ENCODE data around the gene SF3A2. TPM values are rescaled to one million over a fixed set of nuclear protein-coding genes. Genes with fewer than 3 reads are reported as not detected.

SF3A2 gene
- total RNA-seq, 2 experiments from 2014 or later = 146 to 192 TPM

DNA sequence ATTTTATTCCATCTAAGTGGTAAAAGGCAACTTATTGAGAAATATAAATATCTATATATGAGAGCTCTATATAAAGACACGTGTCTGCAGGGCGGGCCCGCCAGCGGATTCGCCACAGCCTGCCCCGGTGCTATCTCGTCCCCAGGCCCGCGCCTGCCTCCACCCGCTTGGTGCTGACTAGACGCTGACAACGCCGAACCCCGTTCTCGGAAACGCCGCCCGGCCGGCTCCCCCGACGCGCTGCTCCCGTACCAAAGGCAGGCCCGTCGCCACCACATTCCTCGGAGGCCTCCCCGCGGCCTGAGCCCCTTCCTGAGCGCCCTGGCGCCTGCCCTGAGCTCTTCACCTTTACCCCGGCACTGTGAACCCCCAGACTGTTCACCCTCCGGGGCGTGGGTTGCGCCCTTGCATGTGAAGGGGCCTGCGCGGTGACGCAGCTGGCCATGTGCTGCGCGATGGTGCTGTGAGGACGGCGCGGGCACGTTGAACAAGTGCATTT lies 6.5 kb upstream of the SF3A2 start:
- Mint-ChIP-seq H3K4me3 (no peak overlapping the region), H3K27me3 (no peaks in the 10 kb centered on the region), H3K9me3 (ENCODE audit: low read depth) (no peaks in the 10 kb centered on the region), H3K27ac (no peak overlapping the region), H3K36me3 (ENCODE audit: low read depth) (peaks cover 36% of the 10 kb centered on the region), H3K4me1 (peaks cover 12% of the 10 kb centered on the region)
- intact Hi-C loops (cut with DNase I, micrococcal nuclease) = loop anchor here in 1 of 2 experiments (10.0 kb wide), 1 partner anchor 385 kb away; no protein-coding TSS in a partner anchor
- ChIA-PET CTCF (interaction anchor here (0.6 to 2.1 kb wide), 4 partner anchors 9 to 372 kb away, joined by 3 to 5 read pairs (median 4); no protein-coding TSS in a partner anchor), POLR2A (no interaction called here)
- ATAC-seq (no peak), DNase-seq (no peak)

DNA sequence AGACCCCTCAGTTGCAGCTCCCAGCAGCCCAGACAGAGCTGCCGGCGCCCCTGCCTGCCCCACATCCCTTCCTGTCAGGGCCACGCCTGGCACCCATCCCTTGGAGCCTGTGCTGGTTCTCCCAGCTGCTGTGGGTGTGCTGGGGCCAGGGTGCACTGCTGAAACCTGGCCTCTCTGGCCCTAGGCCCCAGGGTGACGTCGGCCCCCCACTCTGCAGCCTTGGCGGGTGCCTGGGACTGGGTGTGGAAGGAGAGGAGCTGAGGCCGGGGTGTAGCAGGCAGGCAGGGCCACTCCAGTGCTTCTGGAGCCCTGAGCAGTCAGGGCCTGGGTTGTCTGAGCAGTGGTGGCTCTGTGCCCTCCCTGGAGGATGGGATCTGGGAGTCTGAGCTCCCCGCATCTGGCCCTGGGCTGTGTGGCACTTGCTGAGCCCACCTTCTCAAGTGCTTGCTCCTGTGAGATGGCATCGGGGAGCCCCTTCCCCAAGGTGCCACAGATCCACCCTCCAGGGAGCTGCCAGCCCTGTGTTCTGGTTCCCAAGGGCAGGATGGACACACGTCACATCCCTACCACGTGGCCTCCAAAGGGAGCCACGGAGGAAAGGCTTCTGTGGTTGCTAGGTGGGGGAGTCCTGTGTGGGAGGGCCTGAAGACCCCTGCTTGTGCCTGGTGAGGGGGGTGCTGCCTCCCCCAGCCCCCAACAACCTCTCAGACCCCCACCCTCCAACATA lies 5.7 kb upstream of the SF3A2 start:
- ChIA-PET POLR2A (no interaction called here), CTCF (interaction anchor here (0.5 to 2.1 kb wide), 5 partner anchors 8 to 45 kb away, joined by 3 to 5 read pairs (median 3); no protein-coding TSS in a partner anchor)
- ATAC-seq = no peak
- intact Hi-C loops (cut with DNase I, micrococcal nuclease) = loop anchor here in 1 of 2 experiments (10.0 kb wide), 1 partner anchor 384 kb away; no protein-coding TSS in a partner anchor
- H3K27me3 Mint-ChIP-seq = no peaks in the 10 kb centered on the region
- no peak for DNase-seq
- H3K9me3 Mint-ChIP-seq (ENCODE audit: low read depth) = no peaks in the 10 kb centered on the region
- H3K36me3 Mint-ChIP-seq (ENCODE audit: low read depth) = peaks cover 32% of the 10 kb centered on the region
- no peak overlapping the region for H3K27ac Mint-ChIP-seq
- H3K4me3 Mint-ChIP-seq = no peak overlapping the region
- peaks cover 14% of the 10 kb centered on the region for H3K4me1 Mint-ChIP-seq

DNA sequence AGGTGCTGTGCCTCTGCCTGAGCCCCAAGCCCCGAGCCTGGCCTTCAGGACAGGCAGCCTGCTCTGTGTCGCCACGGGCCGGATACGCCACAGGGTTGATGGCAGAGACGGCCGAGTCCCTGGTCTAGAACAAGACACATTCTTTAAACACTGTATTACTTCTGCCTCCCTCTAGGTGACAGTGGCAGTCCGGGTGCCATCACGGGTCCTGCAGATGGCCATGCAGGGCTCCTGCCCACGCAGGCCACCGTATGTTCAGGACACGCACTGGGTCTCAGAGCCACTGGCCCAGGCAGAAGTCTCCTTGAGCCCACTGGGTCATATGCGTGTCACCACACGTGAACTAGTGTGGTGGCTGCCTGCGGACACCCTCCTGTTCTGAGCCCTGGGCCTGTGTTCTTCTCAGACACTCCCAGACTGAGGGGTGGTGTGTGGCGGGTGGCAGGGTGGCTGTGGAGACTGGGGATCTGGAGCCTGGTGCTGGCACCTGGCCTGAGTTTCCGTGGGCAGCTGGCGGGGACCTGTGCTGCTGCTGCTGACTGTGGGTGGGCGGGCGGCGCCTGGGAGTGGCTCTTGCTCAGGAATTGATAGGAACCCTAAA lies 4.9 kb upstream of the SF3A2 start:
- CTCF ChIA-PET = no interaction called here
- Mint-ChIP-seq H3K4me3 (no peak overlapping the region), H3K27ac (no peak overlapping the region), H3K4me1 (peaks cover 15% of the 10 kb centered on the region), H3K36me3 (ENCODE audit: low read depth) (peaks cover 33% of the 10 kb centered on the region), H3K27me3 (no peaks in the 10 kb centered on the region), H3K9me3 (ENCODE audit: low read depth) (no peaks in the 10 kb centered on the region)
- DNase-seq (peak; percentile 31), ATAC-seq (no peak)
- intact Hi-C loops (cut with DNase I, micrococcal nuclease) = loop anchor here in 1 of 2 experiments (10.0 kb wide), 1 partner anchor 383 kb away; no protein-coding TSS in a partner anchor
- POLR2A ChIA-PET = no interaction called here

DNA sequence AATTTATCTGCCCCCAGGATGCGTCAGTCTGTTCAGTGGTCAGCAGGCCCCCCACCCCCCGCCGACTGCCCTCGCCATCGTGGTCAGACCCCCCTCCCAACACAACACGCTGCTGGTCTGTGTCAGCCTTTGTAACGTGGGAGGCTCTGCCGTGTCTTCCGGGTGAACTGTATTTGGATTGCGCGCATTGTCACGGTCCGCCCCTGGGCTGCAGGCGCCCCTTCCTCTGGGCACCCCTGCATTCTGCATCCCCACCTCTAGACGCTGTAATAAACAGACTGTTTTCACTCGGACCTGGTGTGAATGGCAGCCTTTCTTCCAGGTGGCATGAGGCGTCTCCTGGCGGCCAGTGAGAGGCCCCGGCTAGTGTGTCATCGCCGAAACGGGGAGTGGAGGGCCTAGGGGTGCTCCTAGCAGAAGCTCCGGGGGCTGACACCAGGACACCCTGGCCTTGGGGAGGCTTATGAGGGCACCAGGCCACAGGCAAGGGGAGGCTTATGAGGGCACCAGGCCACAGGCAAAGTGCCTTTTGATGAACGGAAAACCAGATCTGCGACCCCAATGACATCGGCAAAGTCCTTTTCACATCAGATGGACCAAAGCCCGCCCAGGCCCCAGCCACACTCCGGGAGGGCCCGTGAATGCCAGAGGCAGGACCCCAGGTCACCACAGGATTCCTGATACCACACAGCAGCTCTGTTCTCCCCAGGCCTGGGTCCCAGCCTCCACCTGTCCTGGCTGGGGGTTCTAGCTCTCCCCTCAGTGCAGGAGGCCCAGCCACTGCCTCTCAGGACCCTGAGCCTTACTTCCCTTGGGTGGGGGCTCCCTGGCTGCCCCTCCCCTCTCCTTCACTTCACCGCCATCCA lies 4.1 kb upstream of the SF3A2 start:
- ChIA-PET POLR2A (no interaction called here), CTCF (no interaction called here)
- Mint-ChIP-seq H3K4me1 (peaks cover 16% of the 10 kb centered on the region), H3K27ac (no peak overlapping the region), H3K36me3 (ENCODE audit: low read depth) (peaks cover 36% of the 10 kb centered on the region), H3K9me3 (ENCODE audit: low read depth) (no peaks in the 10 kb centered on the region), H3K4me3 (no peak overlapping the region), H3K27me3 (no peaks in the 10 kb centered on the region)
- ATAC-seq (no peak), DNase-seq (no peak)
- intact Hi-C loops (cut with DNase I, micrococcal nuclease) = loop anchor here in 1 of 2 experiments (10.0 kb wide), 1 partner anchor 382 kb away; no protein-coding TSS in a partner anchor

DNA sequence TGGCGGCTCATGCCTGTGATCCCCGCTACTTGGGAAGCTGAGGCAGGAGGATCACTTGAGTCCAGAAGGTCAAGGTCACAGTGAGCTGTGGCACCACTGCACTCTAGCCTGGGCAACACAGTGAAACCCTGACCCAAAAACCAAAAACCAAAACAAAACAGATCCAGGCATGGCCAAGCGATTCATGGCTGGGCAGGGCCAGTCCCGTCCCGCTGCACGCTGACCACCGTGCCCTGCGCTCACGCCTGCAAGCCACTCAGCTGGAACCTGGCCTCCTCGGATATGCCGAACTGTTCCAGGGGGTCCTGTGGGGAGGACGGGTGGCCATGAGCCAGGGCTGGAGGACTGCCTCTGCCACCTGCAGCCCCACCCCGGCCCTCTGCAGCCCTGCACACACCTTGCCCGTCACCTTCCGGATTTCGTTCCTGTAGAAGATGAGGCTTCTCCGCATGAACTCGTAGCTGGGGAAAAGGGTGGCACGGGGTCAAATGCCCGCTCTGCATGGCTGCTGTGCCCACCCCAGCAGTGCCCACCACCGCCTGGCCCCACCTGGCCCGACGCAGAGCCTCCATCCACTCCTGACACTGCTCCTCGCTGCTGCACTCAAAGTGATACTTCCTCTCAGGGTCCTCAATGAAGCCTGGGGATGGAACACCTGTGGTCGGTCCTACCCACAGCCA lies 2.9 kb upstream of the SF3A2 start:
- peak overlapping the region; percentile 94 for H3K4me3 Mint-ChIP-seq
- H3K4me1 Mint-ChIP-seq = peaks cover 28% of the 10 kb centered on the region
- intact Hi-C loops (cut with DNase I, micrococcal nuclease) = loop anchor here in 1 of 2 experiments (10.0 kb wide), 1 partner anchor 381 kb away; no protein-coding TSS in a partner anchor
- CTCF ChIA-PET = interaction anchor here (0.7 to 1.0 kb wide), 2 partner anchors 26 to 82 kb away, joined by 3 read pairs; partner anchors contain the start of gene AP3D1
- ATAC-seq (no peak), DNase-seq (no peak)
- H3K27ac Mint-ChIP-seq = peak overlapping the region; percentile 70
- no peaks in the 10 kb centered on the region for H3K27me3 Mint-ChIP-seq
- H3K36me3 Mint-ChIP-seq (ENCODE audit: low read depth) = peaks cover 47% of the 10 kb centered on the region
- H3K9me3 Mint-ChIP-seq (ENCODE audit: low read depth) = no peaks in the 10 kb centered on the region
- POLR2A ChIA-PET = interaction anchor here (0.6 kb wide), 1 partner anchor 198 kb away, joined by 4 read pairs; no protein-coding TSS in a partner anchor

DNA sequence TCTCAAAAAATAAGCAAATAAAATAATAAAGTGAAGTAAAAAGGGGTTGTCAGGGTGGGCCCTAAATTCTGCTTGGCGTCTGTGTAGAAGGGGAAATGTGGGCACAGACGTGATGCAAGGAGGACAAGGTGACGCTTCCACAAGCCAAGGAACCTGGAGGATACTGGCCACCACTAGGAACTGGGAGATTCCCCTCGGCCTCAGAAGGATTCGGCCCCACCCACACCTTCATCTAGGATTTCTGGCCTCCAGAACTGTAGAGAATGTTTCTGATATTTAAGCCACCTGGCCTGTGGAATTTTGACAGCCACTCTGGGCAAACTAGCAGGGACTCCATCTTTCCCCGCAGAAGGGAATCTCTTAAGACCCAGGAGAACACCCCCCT lies 1.6 kb upstream of the SF3A2 start:
- ChIA-PET CTCF (interaction anchor here (0.6 to 1.5 kb wide), 2 partner anchors 12 to 27 kb away, joined by 3 to 7 read pairs; no protein-coding TSS in a partner anchor), POLR2A (interaction anchor here (1.7 kb wide), 1 partner anchor 19 kb away, joined by 4 read pairs; no protein-coding TSS in a partner anchor)
- Mint-ChIP-seq H3K4me3 (peak overlapping the region; percentile 94), H3K27ac (peak overlapping the region; percentile 66), H3K36me3 (ENCODE audit: low read depth) (peaks cover 48% of the 10 kb centered on the region), H3K9me3 (ENCODE audit: low read depth) (no peaks in the 10 kb centered on the region), H3K27me3 (no peaks in the 10 kb centered on the region), H3K4me1 (peaks cover 38% of the 10 kb centered on the region)
- intact Hi-C loops (cut with DNase I, micrococcal nuclease) = loop anchor here in 1 of 2 experiments (5.0 to 10.0 kb wide), 3 partner anchors 358 to 502 kb away; no protein-coding TSS in a partner anchor
- ATAC-seq (no peak), DNase-seq (no peak)

DNA sequence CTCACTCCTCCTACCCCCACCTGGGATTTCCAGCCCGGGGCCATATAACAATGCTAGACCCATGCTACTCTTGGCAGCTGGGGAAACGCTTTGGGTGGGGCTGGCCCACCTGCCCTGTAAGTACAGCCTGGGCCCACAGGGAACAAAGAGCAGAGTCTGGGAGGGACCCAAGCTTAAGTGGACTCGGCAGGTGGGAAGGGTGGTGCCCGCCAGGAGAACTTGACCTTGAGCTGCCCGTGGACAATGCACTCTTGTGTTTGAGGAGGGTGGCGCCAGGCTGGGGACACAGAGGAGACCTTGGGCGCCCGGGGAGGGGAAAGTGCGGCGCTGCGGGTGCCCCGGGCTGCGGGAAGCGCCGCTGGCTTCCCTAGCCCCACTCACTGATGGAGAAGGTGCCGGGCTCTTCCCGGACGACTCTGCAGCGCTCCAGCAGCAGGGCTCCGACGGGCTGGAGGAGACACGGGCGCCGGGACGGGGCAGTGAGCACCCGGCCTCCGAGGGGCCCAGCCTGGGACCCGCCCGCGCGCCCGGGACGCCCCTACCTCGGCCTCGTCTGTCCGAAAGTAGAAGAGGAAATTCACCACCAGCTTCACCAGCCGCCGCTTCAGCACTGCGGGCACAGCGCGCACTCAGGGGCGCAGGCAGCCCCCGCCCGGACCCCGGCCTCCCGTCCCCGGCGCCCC lies 1.1 kb upstream of the SF3A2 start:
- ATAC-seq (no peak), DNase-seq (peak; percentile 50)
- peaks cover 52% of the 10 kb centered on the region for H3K36me3 Mint-ChIP-seq (ENCODE audit: low read depth)
- H3K27ac Mint-ChIP-seq = peak overlapping the region; percentile 66
- intact Hi-C loops (cut with DNase I, micrococcal nuclease) = loop anchor here (1.0 to 10.0 kb wide), 24 partner anchors 23 to 950 kb away; partner anchors contain the start of genes AP3D1 (in 2 of the 2), ADAT3 (in 1 of the 2), CSNK1G2 (in 1 of the 2) and DAZAP1 (in 1 of the 2)
- peak overlapping the region; percentile 94 for H3K4me3 Mint-ChIP-seq
- H3K27me3 Mint-ChIP-seq = no peaks in the 10 kb centered on the region
- CTCF ChIA-PET = interaction anchor here (0.5 to 1.5 kb wide), 6 partner anchors 13 to 212 kb away, joined by 3 to 7 read pairs (median 3); no protein-coding TSS in a partner anchor
- no peaks in the 10 kb centered on the region for H3K9me3 Mint-ChIP-seq (ENCODE audit: low read depth)
- POLR2A ChIA-PET = interaction anchor here (0.9 to 1.7 kb wide), 2 partner anchors 19 to 37 kb away, joined by 3 to 4 read pairs; no protein-coding TSS in a partner anchor
- H3K4me1 Mint-ChIP-seq = peaks cover 42% of the 10 kb centered on the region

DNA sequence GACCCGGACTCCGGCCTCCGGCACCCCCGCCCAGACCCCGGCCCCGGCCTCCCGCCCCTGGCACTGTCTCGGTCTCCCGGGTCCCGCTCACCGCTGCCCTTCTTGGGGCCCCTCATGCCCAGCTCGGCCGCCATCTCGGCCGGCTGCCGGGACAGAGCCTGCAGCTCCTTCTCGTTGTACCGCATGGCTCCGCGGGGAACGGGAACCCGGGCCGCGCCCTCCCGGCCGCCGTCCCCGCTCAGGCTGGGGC lies 635 bp upstream of the SF3A2 start:
- H3K9me3 Mint-ChIP-seq (ENCODE audit: low read depth) = no peaks in the 10 kb centered on the region
- intact Hi-C loops (cut with DNase I, micrococcal nuclease) = loop anchor here (1.0 to 10.0 kb wide), 24 partner anchors 22 to 949 kb away; partner anchors contain the start of genes AP3D1 (in 2 of the 2), ADAT3 (in 1 of the 2), CSNK1G2 (in 1 of the 2) and DAZAP1 (in 1 of the 2)
- H3K4me3 Mint-ChIP-seq = peak overlapping the region; percentile 94
- H3K27ac Mint-ChIP-seq = peak overlapping the region; percentile 97
- ChIA-PET POLR2A (interaction anchor here (0.9 to 1.7 kb wide), 2 partner anchors 20 to 36 kb away, joined by 3 to 4 read pairs; no protein-coding TSS in a partner anchor), CTCF (interaction anchor here (0.6 to 1.5 kb wide), 4 partner anchors 19 to 156 kb away, joined by 3 to 7 read pairs (median 4); no protein-coding TSS in a partner anchor)
- H3K27me3 Mint-ChIP-seq = no peaks in the 10 kb centered on the region
- DNase-seq (no peak), ATAC-seq (no peak)
- peaks cover 57% of the 10 kb centered on the region for H3K36me3 Mint-ChIP-seq (ENCODE audit: low read depth)
- peaks cover 47% of the 10 kb centered on the region for H3K4me1 Mint-ChIP-seq

GRCh38 chr19:2237051-2237868 lies 636 bp downstream of the SF3A2 start:
- POLR2A ChIA-PET = interaction anchor here (1.1 to 1.2 kb wide), 2 partner anchors 13 to 85 kb away, joined by 3 to 4 read pairs; no protein-coding TSS in a partner anchor
- no peaks in the 10 kb centered on the region for H3K9me3 Mint-ChIP-seq (ENCODE audit: low read depth)
- CTCF ChIA-PET = interaction anchor here (0.5 to 4.5 kb wide), 4 partner anchors 23 to 180 kb away, joined by 3 to 52 read pairs (median 6); no protein-coding TSS in a partner anchor
- intact Hi-C loops (cut with DNase I, micrococcal nuclease) = loop anchor here (2.0 to 10.0 kb wide), 6 partner anchors 86 to 500 kb away; partner anchors contain the start of genes AP3D1 (in 1 of the 2) and LMNB2 (in 1 of the 2)
- H3K27me3 Mint-ChIP-seq = no peaks in the 10 kb centered on the region
- no peak for DNase-seq
- H3K36me3 Mint-ChIP-seq (ENCODE audit: low read depth) = peaks cover 65% of the 10 kb centered on the region
- H3K4me1 Mint-ChIP-seq = peaks cover 58% of the 10 kb centered on the region
- peak overlapping the region; percentile 94 for H3K4me3 Mint-ChIP-seq
- no peak for ATAC-seq
- peak overlapping the region; percentile 90 for H3K27ac Mint-ChIP-seq
